ENCODE data around the gene FOXN3.

The FOXN3 gene

DNA sequence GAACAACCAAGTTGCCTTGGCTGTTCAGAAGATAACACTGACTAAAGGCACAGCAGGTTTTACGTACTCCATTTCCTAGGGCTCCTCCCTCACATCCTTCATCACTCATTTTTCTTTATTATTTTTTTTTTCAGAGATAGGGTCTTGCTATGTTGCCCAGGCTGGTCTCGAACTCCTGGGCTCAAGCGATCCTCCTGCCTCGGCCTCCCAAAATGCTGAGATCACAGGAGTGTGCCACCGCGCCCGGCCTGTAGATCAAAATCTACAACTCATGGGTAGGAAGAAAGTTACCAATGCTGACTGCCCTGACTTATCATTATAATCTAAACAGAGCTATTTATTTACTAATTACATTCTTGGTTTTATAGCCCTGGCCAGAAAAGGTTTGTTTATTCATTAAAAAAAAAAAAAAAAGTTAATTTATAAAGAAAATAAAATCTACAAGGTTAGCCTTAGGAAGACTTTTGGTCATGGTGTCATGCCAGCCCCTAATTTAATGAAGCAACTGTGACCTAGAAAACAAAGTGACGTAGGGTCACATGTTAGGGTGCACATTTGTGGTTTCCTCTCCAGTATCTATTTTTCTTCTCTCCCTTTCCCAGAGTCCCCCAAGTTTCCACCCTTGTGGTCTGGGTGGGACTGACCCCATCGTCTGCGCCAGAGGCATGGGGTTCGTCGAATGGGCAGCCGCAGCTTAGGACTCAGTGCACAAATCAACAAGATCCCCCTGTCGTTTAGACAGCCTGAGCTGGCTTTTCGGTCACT, 19.0 kb upstream of the FOXN3 start:
- DNase-seq: no peak
- intact Hi-C loops (cut with DNase I): no loop called here

DNA sequence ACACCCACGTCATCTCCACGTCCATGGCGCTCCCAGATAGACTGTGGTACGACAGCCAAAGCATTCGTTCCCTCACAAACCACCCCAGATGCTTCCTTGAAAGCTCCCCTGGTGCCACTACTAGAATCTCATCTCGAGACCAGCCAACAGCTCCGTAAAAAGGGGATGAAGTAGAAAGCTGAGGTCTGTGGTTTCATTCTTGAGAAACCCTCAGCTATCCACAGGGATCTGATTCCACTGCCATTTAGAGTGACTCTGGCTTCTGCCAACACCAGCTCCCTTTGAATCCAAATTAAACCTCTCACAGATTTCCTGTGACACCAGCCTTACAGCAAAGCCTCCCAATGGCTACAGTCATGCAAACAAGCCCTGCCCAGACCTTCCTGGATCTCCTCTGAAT, 18.5 kb upstream of the FOXN3 start:
- DNase-seq: no peak
- intact Hi-C loops (cut with DNase I): no loop called here

DNA sequence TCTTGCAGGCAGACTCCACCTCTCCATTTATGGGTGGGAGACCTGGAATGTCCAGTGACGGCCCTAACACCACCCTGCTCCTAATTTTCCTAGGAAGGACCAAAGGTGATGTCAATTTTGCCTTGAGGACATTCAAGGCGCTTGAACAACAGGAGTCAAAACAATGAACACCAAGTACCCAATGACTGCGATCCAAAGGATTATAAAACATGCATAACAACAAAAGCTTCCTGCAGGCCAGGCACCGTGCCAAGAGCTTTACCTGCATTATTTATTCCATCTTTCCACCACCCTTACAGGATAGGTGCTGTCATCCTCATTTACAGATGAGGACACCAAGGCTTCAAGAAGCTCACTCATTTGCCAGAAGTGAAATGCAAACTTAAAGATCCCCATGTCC, 15.2 kb upstream of the FOXN3 start:
- DNase-seq: no peak
- intact Hi-C loops (cut with DNase I): no loop called here

DNA sequence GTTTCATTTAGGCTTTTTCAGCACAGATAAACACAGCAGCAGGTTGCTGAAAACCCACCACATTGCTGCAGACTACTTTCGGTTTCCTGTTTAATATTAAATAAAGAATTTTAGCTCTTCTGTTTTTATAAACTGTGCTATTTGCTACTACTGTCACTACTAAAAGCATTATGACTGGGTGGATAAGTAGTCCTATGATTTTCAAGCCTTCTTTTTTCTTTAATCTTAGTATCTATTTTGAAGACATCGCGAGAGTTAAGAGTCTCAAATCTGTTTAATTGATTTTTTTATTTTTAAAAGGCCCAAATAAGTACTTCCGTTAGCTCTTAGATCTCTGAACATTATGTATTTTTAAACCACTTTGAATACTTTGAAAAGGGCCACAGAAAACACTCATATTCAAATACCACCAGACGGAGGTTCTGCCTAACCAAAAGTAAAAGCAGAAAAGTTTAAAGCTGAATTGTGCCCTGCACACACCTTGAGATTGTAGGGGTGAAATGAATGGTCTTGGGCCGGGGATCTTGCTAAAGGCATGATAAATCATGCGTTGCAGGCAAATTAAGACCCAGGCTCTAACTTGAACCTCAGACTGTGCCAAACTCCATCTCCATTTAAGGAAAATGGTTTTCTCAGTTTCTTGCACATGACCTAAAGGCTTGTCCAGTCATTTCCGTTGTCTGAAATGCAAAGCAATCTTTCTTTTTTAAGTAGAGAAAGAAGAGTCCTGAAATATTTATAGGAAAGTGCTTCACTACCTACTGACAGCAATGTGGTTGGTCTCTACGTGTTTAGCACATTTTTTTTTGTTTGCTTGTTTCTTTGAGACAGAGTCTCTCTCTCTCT, 13.6 kb upstream of the FOXN3 start:
- intact Hi-C loops (cut with DNase I): no loop called here
- no peak for DNase-seq

DNA sequence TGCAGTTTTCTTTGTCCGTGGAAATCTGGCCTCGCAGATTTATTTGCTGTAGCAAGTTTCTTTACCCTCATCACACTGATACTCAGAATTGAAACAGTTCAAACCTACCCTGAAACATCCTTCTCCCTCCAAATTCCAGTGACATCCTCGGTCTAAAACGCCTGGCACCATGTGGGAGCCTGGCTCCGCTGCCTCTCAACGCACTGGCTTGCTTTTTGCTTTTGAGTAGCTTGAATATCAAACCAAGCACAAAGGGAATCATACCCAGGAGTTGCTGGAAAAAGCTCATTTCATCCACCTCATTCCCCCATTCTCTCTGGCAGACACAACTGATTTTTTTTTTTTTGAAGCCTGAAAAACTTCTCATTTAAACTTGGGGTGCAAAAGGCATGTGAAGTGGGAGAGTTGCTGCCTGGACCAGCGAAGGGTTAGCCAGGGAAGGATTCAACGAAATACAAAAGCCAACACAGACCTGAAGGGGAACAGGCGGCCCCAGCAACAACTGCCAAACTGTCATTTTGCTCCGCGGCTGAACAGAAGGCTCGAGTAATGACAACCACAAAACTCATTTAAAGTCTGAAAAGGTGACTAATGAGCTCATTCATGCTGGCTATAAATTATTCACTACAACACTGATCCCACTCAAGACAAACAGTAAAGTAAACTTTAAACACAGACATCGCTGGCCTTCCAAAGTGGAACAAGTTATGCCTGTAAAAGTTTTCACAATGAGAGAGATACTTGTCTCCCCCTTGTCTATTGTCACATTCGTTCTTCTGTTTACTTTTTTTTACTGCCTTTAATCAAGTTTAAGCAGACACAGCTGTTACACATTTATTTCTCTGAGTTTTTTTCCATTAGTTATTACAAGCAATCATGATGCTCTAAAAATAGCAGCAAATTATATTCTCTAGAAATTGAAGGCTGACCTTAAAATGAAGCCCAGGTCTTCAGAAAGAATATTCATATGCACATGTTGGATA, 12.5 kb upstream of the FOXN3 start:
- intact Hi-C loops (cut with DNase I): no loop called here
- peak in 12 of 42 donors; percentile 16 to 67 (median 28) for DNase-seq

DNA sequence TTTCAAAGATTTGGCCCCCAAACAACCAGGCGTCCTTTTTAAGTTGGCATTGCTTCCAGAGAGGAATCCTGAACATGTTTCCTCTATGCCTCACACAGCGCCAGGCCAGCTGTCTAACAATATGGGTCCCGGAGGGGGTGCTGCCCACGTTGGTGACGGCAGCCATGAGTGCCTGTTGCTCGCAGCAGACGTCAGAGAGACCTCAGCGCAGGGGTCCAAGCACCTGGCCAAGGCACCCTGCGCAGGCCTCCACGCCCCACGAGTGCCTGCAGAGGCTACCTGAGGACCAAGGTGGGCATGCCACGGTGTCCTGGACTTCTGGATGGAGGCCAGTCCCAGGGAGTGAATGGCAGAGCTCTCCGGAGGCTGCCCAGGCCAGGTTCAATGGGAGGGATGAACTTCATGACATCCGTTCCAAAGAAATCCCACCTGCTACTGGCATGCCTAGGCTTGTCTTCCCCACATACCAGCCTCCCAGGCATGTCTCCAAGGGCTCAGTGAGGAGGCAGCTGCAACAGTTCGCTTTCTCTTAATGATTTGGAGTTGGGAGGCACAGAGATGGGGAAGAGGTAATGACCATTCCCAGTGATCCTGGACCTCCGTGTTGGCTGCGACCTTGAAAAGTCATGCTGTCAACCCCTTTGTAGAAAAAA, 11.6 kb upstream of the FOXN3 start:
- intact Hi-C loops (cut with DNase I): no loop called here
- peak in 2 of 42 donors; percentile 8 to 18 for DNase-seq

DNA sequence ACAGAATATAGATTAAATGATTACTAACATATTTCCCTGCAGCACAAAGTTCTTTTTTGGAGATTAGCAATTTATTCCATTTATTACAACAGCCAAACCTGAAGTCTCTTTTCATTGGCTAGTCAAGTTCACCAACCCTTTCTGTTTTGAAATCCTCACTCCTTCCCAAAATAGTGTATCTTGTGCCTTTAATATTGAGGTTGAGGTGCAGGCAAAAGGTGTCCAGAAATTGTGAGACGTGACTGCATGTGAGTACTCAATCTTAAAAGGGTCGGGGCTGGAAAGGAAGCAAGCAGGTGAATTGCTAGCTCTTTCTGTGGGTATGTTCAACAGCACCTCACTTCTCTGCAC, 11.1 kb upstream of the FOXN3 start:
- DNase-seq: no peak

DNA sequence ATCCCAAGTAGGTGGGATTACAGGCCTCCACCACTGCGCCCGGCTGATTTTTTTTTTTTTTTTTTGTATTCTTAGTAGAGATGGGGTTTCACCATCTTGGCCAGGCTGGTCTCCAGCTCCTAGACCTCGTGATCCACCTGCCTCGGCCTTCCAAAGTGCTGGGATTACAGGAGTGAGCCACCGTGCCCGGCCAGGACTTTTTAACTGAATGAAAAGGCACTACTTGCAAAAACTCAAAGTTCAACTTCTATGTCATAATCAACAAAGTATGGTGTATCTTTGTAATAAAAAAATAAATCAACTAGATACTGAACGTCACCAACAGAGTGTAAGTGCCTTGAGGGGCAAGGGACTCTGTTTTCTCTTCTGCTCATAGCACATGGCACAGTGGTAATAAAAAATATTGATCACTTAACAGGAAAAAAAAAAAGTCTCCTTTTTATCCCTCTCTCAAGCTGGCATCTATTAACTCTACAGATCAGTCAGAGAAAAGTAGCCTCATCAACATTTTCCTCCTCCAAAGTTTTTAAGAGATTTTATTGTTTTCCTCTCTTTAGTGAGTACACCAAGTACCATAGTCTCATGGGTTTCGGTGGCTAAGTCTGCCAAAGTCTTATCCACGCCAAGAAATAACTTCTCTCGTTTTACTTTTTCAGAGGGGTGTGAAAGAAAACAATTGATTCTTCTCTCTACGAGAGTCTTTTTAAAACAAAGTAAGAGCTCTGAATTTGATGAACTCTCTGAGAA, 10.6 kb upstream of the FOXN3 start:
- intact Hi-C loops (cut with DNase I): no loop called here
- no peak for DNase-seq

More for the DNA sequence above, 11.1 kb upstream of the FOXN3 start:
- intact Hi-C loops (cut with DNase I): no loop called here

DNA sequence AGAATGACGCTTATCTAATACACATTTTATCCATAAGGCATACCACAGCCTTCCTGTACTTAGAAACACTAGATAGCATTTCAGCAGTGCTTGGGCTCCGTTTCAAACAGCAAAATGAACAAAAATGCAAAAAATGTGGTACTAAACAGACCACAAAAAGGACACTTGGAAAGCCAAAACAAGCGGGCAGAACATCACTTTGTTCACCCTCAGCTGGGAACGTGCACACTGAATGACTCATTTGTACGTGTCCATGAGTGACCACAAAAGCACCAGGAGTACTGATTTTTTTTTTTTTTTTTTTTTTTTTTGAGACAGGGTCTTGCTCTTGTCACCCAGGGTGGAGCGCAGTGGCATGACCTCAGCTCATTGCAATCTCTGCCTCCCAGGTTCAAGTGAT, 8.9 kb upstream of the FOXN3 start:
- no peak for DNase-seq
- intact Hi-C loops (cut with DNase I): no loop called here

DNA sequence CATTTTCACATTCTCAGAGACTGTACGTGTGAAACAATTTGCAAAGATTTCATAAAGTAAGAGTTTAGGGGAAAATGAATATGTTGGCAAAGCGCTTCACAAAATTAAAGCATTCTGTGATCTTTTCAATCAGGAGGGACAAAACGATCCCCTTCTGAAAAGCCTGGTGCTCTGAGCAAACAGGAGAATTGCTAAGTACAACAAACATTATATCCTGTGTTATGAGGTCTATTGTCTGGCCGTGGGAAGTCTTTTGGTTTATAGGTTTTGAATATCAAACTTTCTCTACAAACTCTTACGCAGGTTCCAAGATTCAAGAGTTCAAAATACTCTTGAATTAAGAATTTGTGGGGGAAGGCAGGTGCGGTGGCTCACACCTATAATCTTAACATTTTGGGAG, 7.2 kb upstream of the FOXN3 start:
- intact Hi-C loops (cut with DNase I): no loop called here
- DNase-seq: no peak

DNA sequence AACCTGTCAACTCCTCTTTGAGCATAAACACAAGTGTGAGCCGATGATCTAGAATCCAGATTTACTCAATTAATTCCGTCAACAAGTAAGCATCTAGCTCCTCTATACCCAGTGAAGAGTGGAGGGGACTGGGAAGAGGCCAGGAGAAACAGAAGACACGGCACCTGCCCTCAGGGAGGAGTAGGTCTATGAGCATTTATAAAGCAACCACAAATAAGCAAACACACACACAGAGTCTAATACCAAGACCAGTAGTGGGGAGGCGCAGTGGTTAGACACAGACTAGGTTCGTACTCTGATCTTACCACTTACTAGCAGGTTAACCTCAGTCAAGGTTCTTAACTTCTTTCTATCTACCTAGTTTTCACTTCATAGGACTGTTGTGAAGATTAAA, 5.9 kb upstream of the FOXN3 start:
- intact Hi-C loops (cut with DNase I): no loop called here
- DNase-seq: no peak

DNA sequence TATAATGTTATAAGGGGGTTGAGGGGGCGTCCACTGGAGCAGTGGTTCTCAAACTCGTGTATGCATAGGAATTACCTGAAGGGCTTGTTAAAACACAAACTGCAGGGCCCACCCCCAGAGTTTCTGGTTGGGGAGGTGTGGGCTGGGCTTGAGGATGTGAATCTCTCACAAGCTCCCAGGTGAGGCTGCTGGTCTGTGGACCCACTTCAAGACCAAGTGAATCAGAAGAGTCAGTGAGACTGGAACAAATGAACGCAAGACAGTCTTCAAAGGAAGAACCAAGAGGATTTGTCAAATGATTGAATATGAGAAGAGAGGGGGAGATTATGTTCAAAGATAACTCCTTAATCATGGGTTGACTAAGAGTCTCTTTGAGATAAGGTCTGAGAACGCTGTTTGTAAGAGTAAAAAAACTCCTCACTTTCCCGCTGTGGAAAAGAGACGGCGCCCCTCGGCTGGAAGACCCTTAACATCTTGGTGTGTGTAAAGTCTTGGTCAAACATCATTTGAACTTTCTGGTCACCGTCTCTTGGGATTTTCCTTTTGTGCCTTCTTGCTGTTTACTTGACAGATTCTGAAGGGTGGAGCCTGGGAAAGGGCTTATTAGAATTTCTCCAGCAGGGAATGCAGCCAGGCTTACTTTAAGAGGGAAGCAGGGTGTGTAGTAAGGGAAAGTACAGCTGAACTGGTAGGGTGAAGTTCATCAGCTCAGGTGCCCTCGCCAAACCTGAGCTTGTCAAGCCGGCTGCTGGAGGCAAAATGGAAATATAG, 5.3 kb upstream of the FOXN3 start:
- DNase-seq: no peak
- intact Hi-C loops (cut with DNase I): no loop called here

DNA sequence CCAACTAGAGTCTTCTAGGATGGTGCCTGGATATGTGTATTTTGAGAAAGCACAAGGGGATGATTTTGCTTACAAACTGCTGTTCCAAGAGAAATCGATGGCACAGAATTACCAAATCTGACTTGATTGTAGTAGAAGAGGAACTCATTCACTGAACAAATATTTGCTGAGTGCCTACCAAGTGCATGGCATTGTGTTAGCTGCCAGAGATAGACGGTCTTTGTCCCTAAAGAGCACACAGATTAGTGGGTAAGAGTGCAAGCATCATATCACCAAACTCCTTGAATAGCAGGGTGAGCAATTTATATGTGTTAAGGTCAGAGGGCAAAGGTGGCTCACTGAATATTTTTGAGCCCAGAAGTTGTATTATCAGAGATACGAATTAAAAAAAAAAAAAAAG, 3.5 kb upstream of the FOXN3 start:
- intact Hi-C loops (cut with DNase I): no loop called here
- DNase-seq: no peak

DNA sequence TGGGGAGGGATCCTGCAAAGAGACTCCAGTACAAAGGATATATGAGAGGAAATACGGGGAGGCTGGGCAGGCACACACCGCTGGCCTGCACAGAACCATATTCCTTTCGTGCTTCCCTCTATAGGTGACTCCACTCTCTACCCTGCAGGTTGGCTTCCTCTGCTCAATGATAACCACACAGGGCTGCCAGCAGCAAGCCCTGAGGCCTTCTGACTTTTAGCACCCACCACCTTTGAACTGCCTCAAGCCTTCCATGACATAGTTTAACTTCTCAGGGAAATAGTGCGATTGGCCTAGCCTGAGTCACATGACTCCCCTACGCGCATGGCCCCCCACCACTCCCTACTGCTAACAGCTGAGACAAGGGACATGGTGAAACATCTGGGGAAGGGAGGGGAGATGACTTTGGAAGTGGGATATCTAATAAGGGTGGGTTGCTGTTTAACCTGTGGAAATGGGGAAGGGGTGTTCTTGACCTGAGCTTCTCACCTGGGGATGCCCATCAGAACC, 3.0 kb upstream of the FOXN3 start:
- DNase-seq: no peak
- intact Hi-C loops (cut with DNase I): loop anchor here (10.0 kb wide), 1 partner anchor 495 kb away; no protein-coding TSS in a partner anchor

DNA sequence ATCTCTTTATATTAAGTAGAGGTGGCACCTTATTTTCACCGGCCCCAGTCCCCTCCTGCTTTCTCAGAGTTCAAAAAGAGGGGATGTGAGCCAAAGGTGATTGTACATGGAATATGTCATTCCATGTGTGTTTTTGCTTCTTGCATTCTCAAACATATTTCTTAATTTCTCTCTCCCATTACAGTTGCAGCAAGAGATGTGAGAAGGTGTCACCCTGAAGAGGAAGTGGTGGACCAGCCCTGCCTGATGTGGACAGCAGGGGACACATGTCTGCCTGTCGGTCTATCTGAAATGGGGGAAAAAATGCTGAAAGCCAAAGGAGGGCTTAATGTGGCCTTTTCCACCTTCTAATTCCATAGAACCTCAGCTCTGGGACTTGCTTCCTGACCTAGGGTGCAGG, 1.9 kb upstream of the FOXN3 start:
- intact Hi-C loops (cut with DNase I): loop anchor here (10.0 kb wide), 1 partner anchor 496 kb away; no protein-coding TSS in a partner anchor
- no peak for DNase-seq

DNA sequence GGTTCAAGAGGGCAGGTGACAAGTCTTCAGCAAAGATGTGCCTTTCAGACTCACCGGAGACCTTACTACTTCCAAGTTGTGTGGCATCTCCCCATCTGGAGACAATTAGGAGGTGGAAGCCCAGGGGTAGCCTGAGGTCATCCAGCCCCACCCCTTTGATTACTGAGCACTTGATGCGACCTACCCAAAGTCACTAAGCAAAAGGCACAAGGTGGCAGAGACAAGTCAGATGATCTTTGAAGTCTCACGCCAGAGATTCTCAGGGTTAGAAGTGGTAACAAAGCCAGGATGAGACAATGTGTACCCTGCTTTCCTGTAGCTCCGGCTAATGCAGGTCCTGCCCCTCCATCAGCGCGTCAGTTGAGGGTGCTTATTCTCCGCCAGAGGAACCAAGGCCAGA, 1.4 kb upstream of the FOXN3 start:
- intact Hi-C loops (cut with DNase I): loop anchor here (10.0 kb wide), 1 partner anchor 496 kb away; no protein-coding TSS in a partner anchor
- DNase-seq: no peak
